ENCODE measurements around the gene OR52N2. TPM values are rescaled to one million over a fixed set of nuclear protein-coding genes. Genes with fewer than 3 reads are reported as not detected.

Gene OR52N2
- not detected for total RNA-seq
- long read RNA-seq, result 0 reads

DNA sequence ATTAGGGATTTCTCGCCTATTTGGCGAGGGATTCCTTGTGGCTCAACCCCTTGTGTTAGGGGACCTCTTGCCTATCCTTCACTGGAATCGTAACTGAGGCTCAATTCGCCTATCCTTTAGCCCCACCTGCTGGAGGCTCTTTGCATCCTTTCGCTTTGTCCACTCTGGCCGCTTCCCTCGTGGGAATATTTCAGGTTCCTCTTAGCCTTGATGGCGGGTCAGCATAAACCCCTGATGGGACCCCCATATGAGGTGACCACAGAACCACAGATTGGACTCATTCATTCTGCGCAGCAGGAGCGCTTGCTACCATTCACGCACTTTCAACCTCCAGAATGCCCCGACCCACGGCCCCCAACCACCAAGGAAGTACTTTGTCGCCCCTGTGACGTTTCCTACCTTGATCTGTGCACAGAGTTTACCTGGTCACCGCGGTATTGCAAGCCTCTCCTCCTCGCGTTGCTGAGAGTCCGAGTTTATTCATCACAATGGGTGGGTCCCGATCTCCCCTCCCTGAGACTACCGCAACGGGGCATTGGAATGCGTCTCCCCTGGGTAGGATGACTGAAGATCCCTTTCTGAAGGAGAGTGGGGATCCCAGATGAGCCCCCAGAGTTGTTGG lies at the start of gene OR52N2:
Gene OR52N2, plus strand, starts transcription at position 425 of the 622 bp plus-strand sequence. CDS start 11,412 bp downstream, outside the sequence.
- no peak for DNase-seq (ENCODE audit: low spot score)

DNA sequence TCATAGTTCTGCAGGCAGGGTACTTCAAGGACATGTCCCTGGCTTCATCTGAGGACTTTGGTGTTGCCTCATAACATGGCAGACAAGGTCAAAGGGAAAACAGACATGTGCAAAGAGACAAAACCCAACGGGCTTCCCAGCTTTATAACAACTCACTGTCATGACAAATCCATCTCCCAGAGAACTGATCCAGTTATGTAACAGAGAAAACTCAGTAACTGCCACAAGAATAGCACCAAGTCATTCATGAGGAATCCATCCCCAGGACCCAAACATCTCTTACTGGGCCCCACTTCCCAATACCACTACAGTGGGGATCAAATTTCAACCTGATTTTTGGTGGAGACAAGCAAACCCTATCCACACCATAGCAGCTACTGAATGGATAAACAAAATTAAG lies 41.7 kb upstream of the OR52N2 start:
- no peak for DNase-seq (ENCODE audit: low spot score)

DNA sequence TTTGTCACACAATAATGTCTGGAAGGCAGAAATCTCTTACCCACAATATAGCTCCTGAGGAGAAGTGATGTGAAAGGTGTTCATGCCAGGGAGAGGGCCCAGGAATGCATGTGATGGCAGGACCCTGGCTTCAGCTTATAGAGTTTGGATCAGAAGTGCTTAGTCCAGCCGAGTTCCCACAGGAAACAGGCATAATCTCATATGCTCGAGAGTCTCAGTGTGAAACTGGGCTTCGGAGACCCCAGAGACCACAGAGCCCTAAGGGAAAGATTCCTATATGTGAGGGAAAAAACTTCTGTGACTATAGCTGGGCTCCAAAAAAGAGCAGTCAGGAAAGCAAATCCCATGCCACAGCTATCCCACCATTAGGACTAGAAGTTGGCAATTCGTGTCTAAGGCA lies 25.5 kb upstream of the OR52N2 start, which contains the start of gene OR52N5:
Gene OR52N5, minus strand, starts transcription at position 101 of the 400 bp plus-strand sequence. CDS start 4,721 bp downstream, outside the sequence.
- no peak for DNase-seq (ENCODE audit: low spot score)

DNA sequence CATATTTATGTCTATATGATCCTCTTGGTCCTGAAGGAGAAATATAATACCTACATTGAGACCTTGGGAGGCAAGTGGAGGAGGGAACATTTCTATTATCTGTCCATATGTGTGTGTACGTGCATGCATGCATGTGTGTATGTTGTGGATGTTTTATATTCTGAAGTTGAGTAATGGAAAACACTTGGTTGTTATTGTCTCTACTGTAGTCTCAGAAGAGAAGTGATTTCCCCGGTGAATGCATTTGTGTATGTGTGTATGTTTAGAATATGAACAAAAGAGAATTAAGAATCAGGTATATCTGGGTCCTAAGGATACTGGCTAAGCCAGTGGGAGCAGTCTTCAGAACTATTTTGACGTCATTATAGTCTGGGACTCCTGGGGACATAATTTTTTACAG lies 17.6 kb upstream of the OR52N2 start, which contains the start of gene OR52N1:
Gene OR52N1, minus strand, starts transcription at position 101 of the 400 bp plus-strand sequence. CDS start 2,449 bp downstream, outside the sequence.
- DNase-seq (ENCODE audit: low spot score), result no peak

DNA sequence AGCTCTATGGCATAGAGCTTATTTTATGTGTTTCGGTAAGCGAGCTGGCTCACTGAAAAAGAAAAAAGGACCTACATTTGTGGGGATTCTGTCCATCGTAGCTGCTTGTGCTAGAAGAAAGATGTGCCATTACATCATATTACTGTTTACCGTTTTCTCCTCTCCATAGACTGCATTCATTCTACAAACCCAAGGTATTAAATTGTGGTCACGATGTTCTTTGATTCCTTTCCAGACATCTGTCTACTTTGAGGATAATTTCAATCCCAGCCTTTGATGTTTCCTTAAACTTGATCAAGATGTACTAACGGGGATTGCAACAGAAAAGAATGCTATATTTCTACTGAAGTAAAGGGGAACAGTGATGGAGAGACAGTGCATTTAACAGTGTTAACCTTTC lies 12.2 kb upstream of the OR52N2 start:
- no peak for DNase-seq (ENCODE audit: low spot score)

DNA sequence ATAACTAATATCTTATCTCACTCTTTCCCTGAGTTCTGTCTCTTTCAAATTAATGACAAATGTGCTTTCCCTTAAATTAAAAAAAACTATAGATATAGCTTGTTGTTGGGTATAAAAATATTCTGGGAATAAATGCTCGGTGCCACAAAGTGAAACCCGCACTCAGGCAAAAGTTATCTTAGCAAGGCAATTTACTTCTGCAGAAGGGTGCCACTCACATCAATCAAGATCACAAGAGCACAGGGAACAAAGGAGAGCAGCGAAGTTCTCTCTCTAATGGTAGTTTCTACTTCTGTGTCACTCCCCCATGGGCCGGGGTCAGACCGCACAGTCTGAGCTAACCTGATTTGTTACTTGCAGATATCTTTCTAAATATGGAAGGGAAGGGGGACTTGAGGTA lies 4.7 kb upstream of the OR52N2 start:
- DNase-seq (ENCODE audit: low spot score), result no peak

DNA sequence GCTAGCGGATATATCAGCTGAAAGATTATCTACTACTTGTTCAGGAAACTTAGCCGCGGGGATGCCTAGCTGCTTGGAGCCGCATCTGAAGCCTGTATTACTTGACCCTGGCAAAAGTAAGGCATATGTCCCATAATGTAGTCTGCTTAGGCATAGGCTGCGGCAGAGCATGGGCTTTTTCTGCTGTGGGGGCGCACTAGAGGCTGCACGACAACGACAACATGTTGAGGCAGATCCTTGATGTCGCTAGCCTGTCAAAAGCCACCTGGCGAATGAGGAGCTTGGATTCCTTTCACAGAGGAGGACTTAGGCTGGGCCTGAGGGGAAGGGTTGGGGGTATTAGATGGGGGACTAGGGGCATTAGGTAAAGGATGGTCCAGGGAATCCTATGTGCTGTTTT lies 1.1 kb upstream of the OR52N2 start:
- no peak for DNase-seq (ENCODE audit: low spot score)

DNA sequence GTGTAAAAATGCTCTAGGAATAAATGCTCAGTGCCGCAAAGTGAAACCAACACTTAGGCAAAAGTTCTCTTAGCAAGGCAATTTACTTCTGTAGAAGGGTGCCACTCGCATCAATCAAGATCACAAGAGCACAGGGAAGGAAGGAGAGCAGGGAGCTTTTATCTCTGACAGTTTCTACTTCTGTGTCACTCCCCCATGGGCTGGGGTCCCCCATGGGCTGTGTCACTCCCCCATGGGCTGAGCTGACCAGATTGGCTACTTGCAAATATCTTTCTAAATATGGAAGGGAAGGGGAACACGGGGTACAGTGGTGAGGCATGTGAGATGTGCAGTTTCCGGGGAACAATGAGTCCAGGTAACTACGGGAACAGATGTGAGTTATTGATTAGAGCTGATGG lies 397 bp downstream of the OR52N2 start:
- DNase-seq (ENCODE audit: low spot score), result no peak

DNA sequence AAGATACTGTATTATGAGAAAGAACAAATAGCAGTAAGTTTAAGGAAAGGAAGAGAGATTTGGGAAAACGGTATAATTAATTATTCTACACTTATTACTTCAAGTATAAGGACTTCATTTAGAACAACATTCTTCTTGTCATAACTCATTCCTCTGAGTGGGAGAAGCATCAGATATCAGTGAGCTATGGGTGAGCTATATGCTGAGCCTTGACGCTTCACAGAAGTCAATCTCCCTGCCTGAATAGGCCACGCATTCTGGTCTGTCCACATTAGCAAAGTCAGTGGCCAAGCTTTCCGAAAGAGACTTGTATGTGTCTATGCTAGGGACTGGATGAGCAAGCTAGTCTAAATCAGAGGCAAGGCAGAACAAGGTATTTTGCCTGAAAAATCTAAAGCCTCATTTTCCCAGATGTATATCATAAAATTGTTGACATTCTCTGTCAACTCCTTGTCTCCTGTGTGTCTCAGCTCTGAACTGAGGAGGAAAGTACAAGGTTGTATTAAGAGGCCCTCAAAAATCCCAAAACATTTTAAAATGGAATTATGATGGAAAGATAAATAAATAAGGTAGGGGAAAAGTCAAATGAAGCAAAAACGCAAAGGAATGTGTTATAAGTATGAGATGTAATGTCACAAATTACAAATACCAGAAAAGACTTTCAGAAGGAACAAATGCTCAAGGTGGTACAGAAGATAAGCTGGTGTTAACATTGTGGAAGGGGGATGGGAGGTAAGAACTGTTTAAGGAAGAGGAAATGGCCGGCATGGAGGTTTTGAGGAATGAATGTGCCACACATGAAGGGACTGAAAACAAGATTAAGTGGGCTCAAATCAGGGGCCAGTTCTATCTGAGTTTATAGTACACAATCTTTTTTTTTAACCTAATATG lies 1.4 kb downstream of the OR52N2 start:
- DNase-seq (ENCODE audit: low spot score), result no peak

DNA sequence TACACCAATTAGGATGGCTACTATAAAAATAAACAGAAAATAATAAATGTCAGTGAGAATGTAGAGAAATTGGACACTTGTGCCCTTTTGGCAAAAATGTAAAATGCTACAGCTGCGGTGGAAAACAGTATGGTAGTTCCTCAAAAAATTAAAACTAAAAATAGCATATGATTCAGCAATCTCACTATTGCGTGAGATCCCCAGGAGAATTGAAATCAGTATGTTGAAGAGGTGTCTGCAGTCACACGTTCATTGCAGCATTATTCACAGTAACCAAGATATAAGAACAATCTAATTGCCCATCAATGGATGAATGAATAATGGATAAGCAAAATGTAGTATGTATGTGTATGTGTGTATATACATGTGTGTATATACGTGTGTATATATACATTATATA lies 6.8 kb downstream of the OR52N2 start:
- DNase-seq (ENCODE audit: low spot score), result no peak

DNA sequence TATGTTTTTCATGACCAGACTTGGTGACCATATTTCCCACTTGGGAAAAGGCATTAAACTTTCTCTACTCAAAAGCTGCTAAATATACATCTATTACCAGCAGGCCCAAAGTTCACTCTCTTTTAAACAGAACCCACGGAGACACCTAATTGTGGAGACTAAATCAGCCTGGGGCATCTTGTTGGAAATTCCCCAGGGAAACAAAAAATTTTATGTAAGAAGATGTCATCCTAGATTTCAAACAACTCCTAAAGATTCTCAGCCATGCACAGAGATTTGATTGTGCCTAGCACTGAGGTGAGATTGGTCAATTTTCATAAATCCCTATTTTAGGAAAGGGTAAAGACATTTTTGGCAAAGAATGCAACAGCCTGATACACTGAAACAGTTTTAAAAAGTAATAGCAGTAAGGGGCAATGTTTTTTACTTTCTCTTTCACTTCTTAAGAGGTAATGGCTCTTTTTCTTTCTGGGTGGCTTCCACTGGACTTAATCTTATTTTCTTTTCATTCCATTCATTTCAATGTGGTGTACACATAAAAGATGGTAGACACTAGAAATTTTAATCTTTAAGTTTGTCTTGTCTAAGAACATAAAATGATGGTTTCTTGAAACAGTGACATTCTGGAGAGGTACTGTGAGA lies 9.6 kb downstream of the OR52N2 start:
- DNase-seq (ENCODE audit: low spot score), result no peak

DNA sequence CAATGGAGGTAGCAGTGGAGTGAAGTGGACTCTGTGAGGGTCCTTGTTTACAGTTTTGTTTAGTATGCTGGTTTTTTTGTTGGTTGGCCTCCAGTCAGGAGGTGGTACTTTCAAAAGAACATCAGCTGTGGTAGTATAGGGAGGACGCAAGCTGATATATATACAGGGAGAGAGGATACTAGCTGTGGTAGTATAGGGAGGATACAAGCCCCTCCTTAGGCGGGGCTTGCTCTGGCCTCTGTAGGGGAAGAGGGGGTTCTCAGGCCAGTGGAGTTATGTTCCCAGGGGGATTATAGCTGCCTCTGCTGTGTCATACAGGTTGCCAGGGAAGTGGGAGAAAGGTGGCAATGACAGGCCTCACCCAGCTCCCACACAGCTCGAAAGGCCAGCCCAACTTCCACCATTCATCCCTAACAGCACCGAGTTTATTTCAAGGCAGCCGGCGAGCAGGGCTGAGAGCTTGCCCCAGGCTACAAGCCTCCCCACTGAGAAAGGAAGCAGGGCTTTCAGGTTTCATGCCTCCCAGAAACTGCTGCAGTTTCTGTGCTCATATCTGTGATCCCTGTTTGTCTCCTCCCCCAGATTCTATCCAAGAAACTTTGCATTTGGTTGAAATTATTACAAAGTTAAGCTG lies 22.6 kb downstream of the OR52N2 start:
- DNase-seq (ENCODE audit: low spot score), result no peak

DNA sequence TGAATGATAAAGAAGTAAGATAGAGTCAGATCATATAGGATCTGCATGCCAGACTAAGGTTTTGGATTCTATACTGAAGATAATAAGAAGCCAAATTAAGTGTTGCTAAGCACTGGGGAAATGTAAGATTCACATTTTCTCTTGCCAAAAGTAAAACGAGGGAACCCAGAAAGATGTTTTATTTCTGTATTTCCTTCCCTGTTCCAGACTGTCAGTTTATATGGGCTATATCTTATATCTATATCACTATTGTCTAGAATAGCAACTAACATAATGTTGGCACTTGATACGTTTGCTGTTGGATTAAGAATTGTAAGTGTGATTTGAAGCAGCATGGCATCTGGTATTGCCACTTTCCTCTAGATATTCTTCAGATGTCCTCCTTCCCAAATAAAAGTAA lies 24.7 kb downstream of the OR52N2 start:
- DNase-seq (ENCODE audit: low spot score), result no peak

DNA sequence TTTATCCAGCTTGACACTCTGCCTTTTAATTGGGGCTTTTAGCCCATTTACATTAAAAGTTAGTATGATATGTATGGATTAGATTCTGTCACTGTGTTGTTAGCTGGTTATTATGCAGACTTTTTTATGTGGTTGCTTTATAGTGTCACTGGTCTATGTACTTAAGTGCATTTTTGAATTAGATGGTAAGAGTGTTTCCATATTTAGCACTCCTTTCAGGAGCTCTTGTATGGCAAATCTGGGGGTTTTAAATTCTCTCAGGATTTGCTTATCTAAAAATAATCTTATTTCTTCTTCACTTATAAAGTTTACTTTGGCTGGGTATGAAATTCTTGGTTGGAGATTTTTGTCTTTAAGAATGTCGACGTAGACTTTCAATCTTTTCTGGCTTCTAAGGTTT lies 29.0 kb downstream of the OR52N2 start:
- no peak for DNase-seq (ENCODE audit: low spot score)

DNA sequence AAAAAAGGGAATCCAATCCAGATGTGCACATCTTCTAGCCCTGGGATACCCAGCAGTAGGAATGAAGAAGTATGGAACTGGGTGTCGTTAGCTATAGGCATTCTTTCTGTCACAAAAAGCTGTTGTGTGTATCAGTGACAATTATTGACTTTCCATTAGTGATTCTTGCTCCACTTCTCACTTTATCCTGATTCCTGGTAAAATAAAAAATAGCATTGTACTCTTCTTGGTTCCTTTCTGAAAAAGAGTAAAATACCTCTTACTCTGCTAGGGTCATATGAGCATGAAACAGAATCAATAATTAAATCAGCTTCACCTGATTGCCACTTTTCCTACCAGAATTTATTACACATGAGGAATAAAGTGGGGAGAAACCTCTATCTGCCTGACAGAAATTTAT lies 33.1 kb downstream of the OR52N2 start, which contains the start of gene OR52E6:
Gene OR52E6, minus strand, starts transcription at position 101 of the 400 bp plus-strand sequence. Its CDS starts 0 bp downstream, at position 101.
- no peak for DNase-seq (ENCODE audit: low spot score)

DNA sequence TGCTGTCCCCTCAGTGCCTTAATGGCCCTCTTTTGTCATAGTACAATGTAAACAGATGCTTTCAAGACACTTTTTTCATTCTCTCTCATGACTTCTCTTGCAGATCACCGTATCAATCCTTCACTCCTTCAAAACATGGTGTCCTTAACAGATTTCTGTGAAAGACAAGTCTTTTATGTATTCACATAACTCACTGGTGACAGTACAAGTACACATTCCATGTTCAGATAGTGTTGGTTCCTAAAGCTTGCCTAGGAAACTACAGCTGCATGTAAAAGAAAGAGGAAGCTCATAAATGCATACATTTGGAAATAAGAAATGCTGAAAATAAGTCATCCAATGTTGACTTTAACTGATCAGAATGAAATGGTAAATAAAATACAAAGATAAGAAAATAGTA lies 38.0 kb downstream of the OR52N2 start:
- DNase-seq (ENCODE audit: low spot score), result no peak

DNA sequence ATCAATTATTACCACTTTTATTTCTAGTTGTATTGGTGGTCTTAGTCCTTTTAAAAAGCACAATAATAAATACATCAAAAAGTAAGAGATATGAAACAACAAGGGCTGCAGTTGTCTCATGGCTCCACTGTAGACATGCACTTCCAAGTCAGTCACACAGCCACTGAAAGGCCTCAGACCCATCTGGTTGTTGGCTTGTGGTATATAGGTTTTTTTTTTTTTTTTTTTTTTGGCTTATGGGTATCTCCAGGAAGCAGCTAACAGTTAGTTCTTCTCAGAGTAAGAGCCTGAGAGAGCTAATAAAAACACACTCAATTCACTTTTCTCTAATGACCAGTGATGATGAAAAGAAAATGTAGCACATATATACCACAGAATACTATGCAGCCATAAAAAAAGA lies 39.0 kb downstream of the OR52N2 start:
- DNase-seq (ENCODE audit: low spot score), result no peak

DNA sequence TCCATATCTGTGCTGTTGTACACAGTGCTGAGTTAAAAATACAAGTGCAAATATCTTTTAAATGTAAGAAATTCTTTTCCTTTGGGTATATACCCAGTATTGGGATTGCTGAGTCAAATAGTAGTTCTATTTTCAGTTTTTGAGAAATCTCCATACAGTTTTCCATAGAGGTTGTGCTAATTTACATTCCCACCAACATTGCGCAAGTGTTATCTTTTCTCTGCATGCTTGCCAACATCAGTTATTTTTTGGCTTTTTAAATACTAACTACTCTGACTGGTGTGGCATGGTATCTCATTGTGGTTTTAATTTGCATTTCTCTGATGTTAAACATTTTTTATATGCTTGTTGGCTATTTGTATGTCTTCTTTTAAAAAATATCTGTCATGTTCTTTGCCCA lies 42.3 kb downstream of the OR52N2 start:
- DNase-seq (ENCODE audit: low spot score), result no peak

DNA sequence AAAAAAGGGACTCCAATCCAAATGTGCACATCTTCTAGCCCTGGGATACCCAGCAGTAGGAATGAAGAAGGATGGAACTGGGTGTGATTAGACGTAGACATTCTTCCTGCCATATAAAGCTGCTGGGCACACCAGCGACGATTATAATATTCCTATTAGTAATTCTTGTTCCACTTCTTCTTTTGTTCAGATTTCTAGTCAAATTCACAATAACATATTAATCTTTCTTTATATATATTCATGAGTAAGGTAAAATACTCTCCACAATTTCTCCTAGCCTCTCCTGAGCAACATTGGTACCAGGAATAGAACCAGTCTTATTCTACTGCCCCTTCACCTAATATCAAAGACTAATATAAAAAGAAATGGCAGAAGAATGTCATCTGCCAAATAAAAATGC lies 48.9 kb downstream of the OR52N2 start, which contains the start of gene OR52E8:
Gene OR52E8, minus strand, starts transcription at position 101 of the 400 bp plus-strand sequence. Its CDS starts 0 bp downstream, at position 101.
- no peak for DNase-seq (ENCODE audit: low spot score)

DNA sequence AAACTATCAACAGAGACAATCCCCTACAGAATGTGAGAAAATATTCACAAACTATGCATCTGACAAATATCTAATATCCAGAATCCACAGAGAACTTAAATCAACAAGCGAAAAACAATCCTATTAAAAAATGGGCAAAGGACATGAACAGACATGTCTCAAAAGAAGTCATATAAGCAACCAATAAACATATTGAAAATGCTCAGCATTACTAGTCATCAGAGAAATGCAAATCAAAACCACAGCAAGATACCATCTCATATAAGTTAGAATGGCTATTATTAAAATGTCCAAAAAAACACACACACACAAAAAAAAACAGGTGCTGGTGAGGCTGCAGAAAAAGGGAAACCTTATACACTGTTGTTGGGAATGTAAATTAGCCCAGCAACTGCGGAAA lies 57.1 kb downstream of the OR52N2 start:
- DNase-seq (ENCODE audit: low spot score), result no peak

Data from mesenteric fat pad (tissue), 1 donor.